Adrenal gland (tissue), 5 donors: ENCODE measurements around the gene ICA1.

Source experiments
- POLR2A ChIP-seq, 2 donors: fragments of 450-650 bp; IDR thresholded peaks; one replicate each; pipeline ENCODE4 v1.6.1; 2017; ENCODE audit warnings: antibody characterized with exemption in 2 of 2, mild to moderate bottlenecking in 2 of 2, moderate library complexity in 1 of 2
- TF ChIP-seq, protein P1 (sequence below), 6 experiments: fragments of 450-650 bp in 4 of 6; fragments of 200-600 bp in 2 of 6; sonication (generic) in 1 of 6; IDR thresholded peaks; 1 replicate in 5 of 6; 2 replicates in 1 of 6; pipeline versions ENCODE4 v1.5.1 to v1.8.0; 2016 to 2021; ENCODE audit warnings: antibody characterized with exemption in 6 of 6, mild to moderate bottlenecking in 2 of 6, moderate library complexity in 1 of 6
- donor health status: DM: no; HTN: no; CAD: no.

DNA sequence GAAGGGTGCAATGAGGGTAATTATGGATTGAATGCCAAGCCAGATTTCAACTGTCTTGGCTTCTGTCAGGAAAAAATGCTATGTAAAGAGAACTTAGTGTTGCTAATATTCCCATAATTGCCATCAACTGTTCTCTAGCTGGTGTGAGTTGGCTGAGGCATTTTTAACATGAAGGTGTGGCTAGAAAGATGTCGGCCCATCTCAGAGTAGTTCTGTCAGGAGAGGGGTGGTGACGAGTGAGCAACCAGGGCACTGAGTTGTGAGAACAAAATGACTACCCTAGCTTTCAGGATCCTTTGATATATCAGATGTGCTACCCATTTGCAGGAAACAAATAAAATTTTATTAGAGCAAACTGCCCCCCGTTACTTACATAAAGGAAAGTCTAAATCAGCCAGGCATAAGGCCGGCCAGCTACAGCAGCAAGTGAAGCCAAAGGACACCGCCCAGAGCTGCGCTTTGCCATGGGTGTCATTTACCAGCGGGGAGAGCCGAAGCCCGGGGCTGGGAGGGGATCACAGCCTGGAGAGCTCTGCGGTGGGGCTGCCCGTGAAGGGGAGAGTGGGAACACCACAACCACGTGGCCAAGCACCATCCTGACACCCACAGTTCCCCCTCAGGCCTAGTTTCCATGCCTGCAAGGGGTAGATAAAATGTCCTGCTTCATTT is 141.4 kb downstream of the ICA1 start:
- TF ChIP-seq, protein P1, sequence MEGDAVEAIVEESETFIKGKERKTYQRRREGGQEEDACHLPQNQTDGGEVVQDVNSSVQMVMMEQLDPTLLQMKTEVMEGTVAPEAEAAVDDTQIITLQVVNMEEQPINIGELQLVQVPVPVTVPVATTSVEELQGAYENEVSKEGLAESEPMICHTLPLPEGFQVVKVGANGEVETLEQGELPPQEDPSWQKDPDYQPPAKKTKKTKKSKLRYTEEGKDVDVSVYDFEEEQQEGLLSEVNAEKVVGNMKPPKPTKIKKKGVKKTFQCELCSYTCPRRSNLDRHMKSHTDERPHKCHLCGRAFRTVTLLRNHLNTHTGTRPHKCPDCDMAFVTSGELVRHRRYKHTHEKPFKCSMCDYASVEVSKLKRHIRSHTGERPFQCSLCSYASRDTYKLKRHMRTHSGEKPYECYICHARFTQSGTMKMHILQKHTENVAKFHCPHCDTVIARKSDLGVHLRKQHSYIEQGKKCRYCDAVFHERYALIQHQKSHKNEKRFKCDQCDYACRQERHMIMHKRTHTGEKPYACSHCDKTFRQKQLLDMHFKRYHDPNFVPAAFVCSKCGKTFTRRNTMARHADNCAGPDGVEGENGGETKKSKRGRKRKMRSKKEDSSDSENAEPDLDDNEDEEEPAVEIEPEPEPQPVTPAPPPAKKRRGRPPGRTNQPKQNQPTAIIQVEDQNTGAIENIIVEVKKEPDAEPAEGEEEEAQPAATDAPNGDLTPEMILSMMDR (IDR thresholded peaks at IDR 0.05) = no peak
- no peak for TF ChIP-seq POLR2A (IDR thresholded peaks at IDR 0.05)
